HuH-7 (cell line): Measurements from ENCODE around the gene CDH12.

ENCODE experiments used
- DNase-seq: peaks from one replicate; pipeline ENCODE4 v3.0.0; 2011; ENCODE audit warnings: low spot score

The CDH12 gene

GRCh38 chr5:21704974-21705668 lies 1148.0 kb downstream of the CDH12 start:
- DNase-seq: no peak

DNA sequence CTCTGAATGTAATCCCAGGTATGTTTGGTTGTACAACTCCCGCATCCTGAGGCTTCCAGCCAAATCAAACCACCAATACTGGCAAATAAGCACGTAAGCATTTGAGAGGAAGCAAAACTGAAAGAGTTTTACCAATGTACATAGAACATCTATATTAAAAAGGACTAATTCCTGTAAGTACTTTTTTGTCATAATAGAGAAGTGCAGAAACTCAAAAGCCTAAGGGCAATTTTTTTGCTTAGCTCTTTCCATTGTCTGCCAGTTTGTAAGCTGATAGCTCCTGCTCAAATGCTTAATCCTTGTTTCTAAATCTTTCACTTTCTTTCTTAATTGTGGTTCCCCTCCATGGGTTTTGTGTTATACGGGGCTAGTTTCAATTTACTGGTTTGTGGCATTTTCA lies 1151.8 kb downstream of the CDH12 start:
- no peak for DNase-seq
